ENCODE data around the gene SORL1.
A peak's percentile ranks its signal among the peaks of the same experiment; 100 is the strongest.

The SORL1 gene

DNA sequence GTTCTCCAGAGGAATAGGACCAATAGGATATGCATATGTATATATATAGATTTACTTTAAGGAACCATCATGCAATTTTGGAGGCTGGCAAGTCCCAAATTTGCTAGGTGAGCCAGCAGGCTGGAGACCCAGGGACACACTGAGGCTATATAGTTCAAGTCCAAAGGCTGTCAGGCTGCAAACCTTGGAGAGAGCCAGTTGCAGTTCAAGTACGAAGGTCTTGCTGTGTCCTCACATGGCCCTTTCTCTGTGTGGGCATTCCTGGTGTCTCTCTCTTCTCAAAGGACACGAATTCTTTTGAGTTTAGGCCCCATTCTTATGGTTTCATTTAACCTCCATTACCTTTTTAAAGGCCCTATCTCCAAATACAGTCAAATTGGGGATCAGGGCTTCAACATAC is 135.1 kb downstream of the SORL1 start:
- DNase-seq (ENCODE audit: low read depth, low spot score), result no peak
- no peak overlapping the region for H3K27ac ChIP-seq (ENCODE audit: low read length)
- H3K36me3 ChIP-seq (ENCODE audit: control insufficient read depth, insufficient read depth, low read length), result peaks cover 23% of the 10 kb centered on the region; the same call in 1 of the 2 replicates
- no peaks in the 10 kb centered on the region for H3K4me1 ChIP-seq (ENCODE audit: control insufficient read depth, insufficient read depth, low read length)
- no CpG with 5 or more reads among the region's 2 CpGs for WGBS (ENCODE audit: insufficient coverage, insufficient read length)
- H3K27me3 ChIP-seq (ENCODE audit: control insufficient read depth, insufficient read depth, low read length), result no peaks in the 10 kb centered on the region
- no peaks in the 10 kb centered on the region for H3K9me3 ChIP-seq (ENCODE audit: control insufficient read depth, insufficient read depth, low read length)
- H3K4me3 ChIP-seq (ENCODE audit: low read length), result no peak overlapping the region

DNA sequence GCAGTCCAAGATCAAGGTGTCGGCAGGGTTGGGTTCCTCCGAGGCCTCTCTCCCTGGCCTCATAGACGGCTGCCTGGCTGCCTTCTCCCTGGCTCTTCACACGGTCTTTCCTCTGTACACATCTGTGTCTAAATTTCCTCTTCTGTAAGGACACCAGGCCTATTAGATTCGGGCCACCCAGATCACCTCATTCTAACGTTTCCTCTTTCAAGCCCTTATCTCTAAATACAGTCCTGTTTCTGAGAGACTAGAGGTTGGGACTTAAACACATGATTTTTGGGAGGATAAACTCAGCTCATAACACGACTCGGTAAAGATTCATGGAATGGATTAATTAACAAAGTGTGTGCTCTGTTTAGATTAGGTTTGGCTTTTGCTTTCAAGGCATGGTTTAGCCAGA is 136.6 kb downstream of the SORL1 start:
- Histone ChIP-seq H3K27ac (ENCODE audit: low read length) (no peak overlapping the region), H3K4me3 (ENCODE audit: low read length) (no peak overlapping the region), H3K27me3 (ENCODE audit: control insufficient read depth, insufficient read depth, low read length) (no peaks in the 10 kb centered on the region), H3K4me1 (ENCODE audit: control insufficient read depth, insufficient read depth, low read length) (no peaks in the 10 kb centered on the region), H3K9me3 (ENCODE audit: control insufficient read depth, insufficient read depth, low read length) (no peaks in the 10 kb centered on the region), H3K36me3 (ENCODE audit: control insufficient read depth, insufficient read depth, low read length) (peaks cover 21% of the 10 kb centered on the region; the same call in 1 of the 2 replicates)
- no CpG with 5 or more reads among the region's 8 CpGs for WGBS (ENCODE audit: insufficient coverage, insufficient read length)
- DNase-seq (ENCODE audit: low read depth, low spot score), result no peak

DNA sequence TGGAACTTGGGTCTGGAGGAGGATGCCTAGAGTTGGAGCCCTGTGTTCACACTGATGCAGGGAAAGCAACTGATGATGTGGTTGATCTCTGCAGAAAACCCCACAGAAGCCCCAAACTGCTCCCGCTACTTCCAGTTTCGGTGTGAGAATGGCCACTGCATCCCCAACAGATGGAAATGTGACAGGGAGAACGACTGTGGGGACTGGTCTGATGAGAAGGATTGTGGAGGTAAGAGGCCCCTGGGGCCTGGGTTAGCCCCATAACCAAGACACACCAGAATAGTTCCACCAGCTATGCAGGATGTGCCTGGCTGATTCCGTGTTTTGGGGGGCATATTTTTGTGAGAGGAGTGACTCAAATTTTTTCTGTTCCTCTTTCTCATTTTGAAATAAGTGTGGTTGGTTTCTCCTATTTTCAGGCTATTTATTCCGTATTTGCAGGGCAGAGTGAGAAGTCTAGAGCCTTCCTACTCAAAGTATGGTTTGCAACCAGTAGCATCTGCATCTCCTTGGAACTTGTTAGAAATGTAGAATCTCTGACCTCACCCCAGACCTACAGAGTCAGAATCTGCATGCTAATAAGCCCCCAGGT is 137.9 kb downstream of the SORL1 start:
- no peaks in the 10 kb centered on the region for H3K9me3 ChIP-seq (ENCODE audit: control insufficient read depth, insufficient read depth, low read length)
- H3K27ac ChIP-seq (ENCODE audit: low read length), result no peak overlapping the region
- H3K4me1 ChIP-seq (ENCODE audit: control insufficient read depth, insufficient read depth, low read length), result no peaks in the 10 kb centered on the region
- H3K4me3 ChIP-seq (ENCODE audit: low read length), result no peak overlapping the region
- H3K27me3 ChIP-seq (ENCODE audit: control insufficient read depth, insufficient read depth, low read length), result no peaks in the 10 kb centered on the region
- H3K36me3 ChIP-seq (ENCODE audit: control insufficient read depth, insufficient read depth, low read length), result peaks cover 21% of the 10 kb centered on the region; the same call in 1 of the 2 replicates
- no CpG with 5 or more reads among the region's 5 CpGs for WGBS (ENCODE audit: insufficient coverage, insufficient read length)
- no peak for DNase-seq (ENCODE audit: low read depth, low spot score)

DNA sequence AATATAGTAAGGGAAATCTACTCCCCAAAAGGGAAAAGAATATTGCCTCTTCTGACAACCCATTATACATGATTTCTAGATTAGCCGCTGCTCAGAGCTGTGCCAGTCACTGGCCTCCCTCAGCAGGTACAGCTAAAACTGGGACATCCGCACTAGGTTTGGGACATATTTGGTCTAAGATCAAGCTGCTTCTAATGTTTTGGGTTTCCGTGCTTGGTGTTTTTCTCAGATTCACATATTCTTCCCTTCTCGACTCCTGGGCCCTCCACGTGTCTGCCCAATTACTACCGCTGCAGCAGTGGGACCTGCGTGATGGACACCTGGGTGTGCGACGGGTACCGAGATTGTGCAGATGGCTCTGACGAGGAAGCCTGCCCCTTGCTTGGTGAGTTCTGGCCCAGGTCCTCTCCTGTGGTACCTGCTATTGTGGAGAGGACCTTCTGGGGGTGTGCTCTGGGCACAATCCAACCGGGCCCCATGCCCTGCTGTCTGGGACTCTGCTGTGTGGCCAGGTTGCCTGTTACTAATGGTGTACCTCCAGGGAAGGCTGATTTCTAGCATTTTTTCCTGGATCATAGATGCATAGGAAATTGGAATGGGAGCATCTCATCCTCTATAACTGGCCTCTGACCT is 138.8 kb downstream of the SORL1 start:
- Histone ChIP-seq H3K36me3 (ENCODE audit: control insufficient read depth, insufficient read depth, low read length) (peaks cover 25% of the 10 kb centered on the region; the same call in 1 of the 2 replicates), H3K9me3 (ENCODE audit: control insufficient read depth, insufficient read depth, low read length) (no peaks in the 10 kb centered on the region), H3K27ac (ENCODE audit: low read length) (no peak overlapping the region), H3K27me3 (ENCODE audit: control insufficient read depth, insufficient read depth, low read length) (no peaks in the 10 kb centered on the region), H3K4me1 (ENCODE audit: control insufficient read depth, insufficient read depth, low read length) (no peaks in the 10 kb centered on the region), H3K4me3 (ENCODE audit: low read length) (no peak overlapping the region)
- WGBS (ENCODE audit: insufficient coverage, insufficient read length), result no CpG with 5 or more reads among the region's 12 CpGs
- DNase-seq (ENCODE audit: low read depth, low spot score), result no peak

DNA sequence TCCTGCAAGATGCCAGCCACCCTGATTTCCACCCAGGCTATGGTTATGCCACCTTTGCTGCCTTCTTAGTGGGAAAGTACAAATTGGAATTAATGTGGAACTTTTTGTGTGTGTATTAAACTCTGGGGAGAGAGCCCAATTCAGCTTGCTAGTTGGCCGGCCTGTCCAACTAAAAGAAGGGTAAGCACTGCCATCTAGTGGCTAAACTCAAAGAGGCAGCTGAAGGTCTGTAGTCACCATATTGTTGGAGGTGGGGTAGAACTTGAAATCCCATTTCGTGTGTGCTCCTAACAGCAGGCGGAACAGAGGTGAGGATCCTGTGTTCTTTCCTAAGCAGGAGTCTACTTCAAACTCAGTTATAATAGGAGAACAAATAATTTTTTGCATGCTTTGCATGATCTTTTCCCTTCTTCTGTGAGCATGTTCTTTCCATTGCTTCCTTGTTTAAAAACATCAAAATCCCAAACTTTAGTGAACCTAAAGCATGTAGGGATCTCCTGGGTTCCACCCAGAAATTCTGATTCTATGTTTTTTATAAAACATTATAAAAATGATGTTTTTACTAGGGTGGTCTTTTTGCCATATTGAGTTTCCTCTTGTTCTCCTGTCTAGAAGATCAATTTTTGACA is 139.4 kb downstream of the SORL1 start:
- H3K27me3 ChIP-seq (ENCODE audit: control insufficient read depth, insufficient read depth, low read length), result no peaks in the 10 kb centered on the region
- no peaks in the 10 kb centered on the region for H3K9me3 ChIP-seq (ENCODE audit: control insufficient read depth, insufficient read depth, low read length)
- WGBS (ENCODE audit: insufficient coverage, insufficient read length), result no CpG with 5 or more reads among the region's 3 CpGs
- peak; percentile 45 for DNase-seq (ENCODE audit: low read depth, low spot score)
- no peak overlapping the region for H3K4me3 ChIP-seq (ENCODE audit: low read length)
- no peaks in the 10 kb centered on the region for H3K4me1 ChIP-seq (ENCODE audit: control insufficient read depth, insufficient read depth, low read length)
- no peak overlapping the region for H3K27ac ChIP-seq (ENCODE audit: low read length)
- H3K36me3 ChIP-seq (ENCODE audit: control insufficient read depth, insufficient read depth, low read length), result peaks cover 28% of the 10 kb centered on the region; the same call in 1 of the 2 replicates

DNA sequence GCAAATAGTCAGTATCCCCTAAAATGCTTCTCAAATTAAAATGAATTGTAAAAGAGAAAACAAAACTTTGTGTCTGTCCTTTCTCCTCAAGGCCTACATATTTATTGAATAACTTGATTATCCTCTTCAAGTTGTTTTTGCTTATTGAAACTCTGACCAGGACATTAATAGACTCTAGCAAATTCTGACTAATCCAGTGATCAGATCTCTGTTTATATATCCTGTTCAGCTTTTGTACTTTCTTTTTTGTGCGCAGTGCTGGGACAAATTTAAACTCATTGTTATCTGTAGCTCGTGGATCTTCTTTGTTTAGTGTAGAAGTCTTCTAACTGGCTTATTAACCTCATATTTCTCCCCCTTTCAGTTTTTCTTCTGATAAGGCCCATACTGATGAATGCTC is 140.6 kb downstream of the SORL1 start:
- H3K4me1 ChIP-seq (ENCODE audit: control insufficient read depth, insufficient read depth, low read length), result no peaks in the 10 kb centered on the region
- no peak overlapping the region for H3K27ac ChIP-seq (ENCODE audit: low read length)
- WGBS (ENCODE audit: insufficient coverage, insufficient read length), result no CpG with 5 or more reads among the region's 2 CpGs
- H3K36me3 ChIP-seq (ENCODE audit: control insufficient read depth, insufficient read depth, low read length), result peaks cover 28% of the 10 kb centered on the region; the same call in 1 of the 2 replicates
- H3K9me3 ChIP-seq (ENCODE audit: control insufficient read depth, insufficient read depth, low read length), result no peaks in the 10 kb centered on the region
- DNase-seq (ENCODE audit: low read depth, low spot score), result no peak
- H3K4me3 ChIP-seq (ENCODE audit: low read length), result no peak overlapping the region
- no peaks in the 10 kb centered on the region for H3K27me3 ChIP-seq (ENCODE audit: control insufficient read depth, insufficient read depth, low read length)

DNA sequence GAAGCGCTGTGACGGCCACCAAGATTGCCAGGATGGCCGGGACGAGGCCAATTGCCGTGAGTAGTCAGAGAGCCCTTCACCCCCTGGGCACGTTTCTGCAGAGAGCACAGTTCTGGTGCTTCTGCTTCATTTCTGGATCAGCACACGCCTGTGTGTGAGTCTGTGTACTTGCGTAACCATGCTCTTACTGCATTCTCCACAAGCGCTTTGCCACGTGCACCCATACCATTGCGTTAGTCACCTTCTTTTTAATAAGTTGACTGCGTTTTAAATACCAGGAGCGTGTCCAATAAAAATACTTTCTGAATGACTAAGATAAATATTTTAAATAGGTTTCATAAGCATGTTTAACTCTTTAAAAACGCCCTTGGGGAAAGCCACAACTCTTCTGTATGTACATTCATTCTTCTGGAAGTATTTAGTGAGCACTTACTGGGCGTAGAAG is 143.6 kb downstream of the SORL1 start:
- H3K9me3 ChIP-seq (ENCODE audit: control insufficient read depth, insufficient read depth, low read length), result no peaks in the 10 kb centered on the region
- peaks cover 16% of the 10 kb centered on the region; the same call in 1 of the 2 replicates for H3K36me3 ChIP-seq (ENCODE audit: control insufficient read depth, insufficient read depth, low read length)
- no peaks in the 10 kb centered on the region for H3K4me1 ChIP-seq (ENCODE audit: control insufficient read depth, insufficient read depth, low read length)
- H3K27ac ChIP-seq (ENCODE audit: low read length), result no peak overlapping the region
- WGBS (ENCODE audit: insufficient coverage, insufficient read length), result no CpG with 5 or more reads among the region's 15 CpGs
- H3K27me3 ChIP-seq (ENCODE audit: control insufficient read depth, insufficient read depth, low read length), result no peaks in the 10 kb centered on the region
- DNase-seq (ENCODE audit: low read depth, low spot score), result no peak
- H3K4me3 ChIP-seq (ENCODE audit: low read length), result no peak overlapping the region

DNA sequence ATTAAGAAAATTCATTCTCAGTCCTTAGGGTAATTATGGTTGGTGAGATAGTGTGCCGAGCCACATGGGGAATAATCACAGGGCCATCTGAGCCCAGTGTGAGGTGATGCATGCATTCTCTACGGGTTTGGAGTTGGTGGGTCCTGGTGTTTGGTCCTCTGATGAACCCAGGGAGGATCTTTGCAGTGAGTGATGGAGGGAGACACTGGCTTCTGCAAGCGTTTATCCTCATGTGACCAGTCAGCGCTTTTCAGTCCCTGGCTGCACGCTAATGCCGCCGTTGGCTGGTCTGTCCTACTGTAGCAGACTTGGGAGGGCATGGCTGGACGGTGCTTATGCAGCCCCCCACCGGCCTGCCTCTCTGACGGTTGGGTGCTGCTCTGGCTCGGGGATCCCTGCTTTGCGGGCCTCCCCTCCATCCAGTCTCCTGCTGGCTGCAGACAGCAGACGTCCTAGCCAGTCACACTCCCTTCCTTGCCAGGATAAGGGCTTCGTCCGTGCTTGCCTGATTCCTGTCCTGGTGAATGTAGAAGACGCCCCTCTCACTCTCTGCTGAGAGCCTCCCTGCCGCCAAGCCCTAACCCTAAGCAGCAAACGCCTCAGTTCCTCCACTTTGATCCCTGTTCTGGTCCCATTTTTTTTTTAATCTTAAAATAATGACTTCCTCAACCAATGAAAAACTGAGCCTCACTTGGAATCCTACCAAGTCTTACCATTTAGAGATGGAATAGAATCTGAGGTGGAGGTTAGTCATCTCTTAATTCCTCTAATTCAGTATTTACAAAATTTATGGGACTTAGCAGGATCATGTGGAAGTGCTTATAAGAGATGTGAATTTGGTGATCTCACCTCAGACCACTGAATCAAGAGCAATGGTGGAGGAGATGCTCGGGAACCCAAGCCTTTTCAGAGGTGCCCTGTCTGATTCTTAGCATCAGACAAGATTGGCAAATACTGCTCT is 144.4 kb downstream of the SORL1 start:
- Histone ChIP-seq H3K27ac (ENCODE audit: low read length) (no peak overlapping the region), H3K4me1 (ENCODE audit: control insufficient read depth, insufficient read depth, low read length) (no peaks in the 10 kb centered on the region), H3K27me3 (ENCODE audit: control insufficient read depth, insufficient read depth, low read length) (no peaks in the 10 kb centered on the region), H3K9me3 (ENCODE audit: control insufficient read depth, insufficient read depth, low read length) (no peaks in the 10 kb centered on the region), H3K36me3 (ENCODE audit: control insufficient read depth, insufficient read depth, low read length) (peaks cover 11% of the 10 kb centered on the region; the same call in 1 of the 2 replicates), H3K4me3 (ENCODE audit: low read length) (no peak overlapping the region)
- no peak for DNase-seq (ENCODE audit: low read depth, low spot score)
- no CpG with 5 or more reads among the region's 19 CpGs for WGBS (ENCODE audit: insufficient coverage, insufficient read length)

DNA sequence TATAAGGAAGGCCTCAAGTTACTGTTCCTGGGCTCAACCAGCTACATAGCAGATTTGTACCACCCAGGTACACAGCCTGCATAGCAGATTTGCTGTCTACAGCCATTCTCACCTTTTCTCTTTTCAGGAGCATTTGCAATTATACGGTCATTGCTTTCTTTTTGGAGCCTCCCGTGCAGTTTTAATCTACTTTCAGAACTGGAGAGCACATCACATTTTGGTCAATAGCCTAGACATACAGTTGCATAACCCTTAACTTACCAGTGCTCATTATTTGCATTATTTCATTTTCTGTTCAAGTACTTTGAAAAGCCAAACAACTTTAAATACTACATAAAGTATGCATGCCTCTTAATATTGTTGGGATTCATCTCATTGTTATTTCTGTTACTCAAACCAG is 151.2 kb downstream of the SORL1 start:
- peaks cover 10% of the 10 kb centered on the region; the same call in 1 of the 2 replicates for H3K36me3 ChIP-seq (ENCODE audit: control insufficient read depth, insufficient read depth, low read length)
- no CpG with 5 or more reads among the region's 2 CpGs for WGBS (ENCODE audit: insufficient coverage, insufficient read length)

DNA sequence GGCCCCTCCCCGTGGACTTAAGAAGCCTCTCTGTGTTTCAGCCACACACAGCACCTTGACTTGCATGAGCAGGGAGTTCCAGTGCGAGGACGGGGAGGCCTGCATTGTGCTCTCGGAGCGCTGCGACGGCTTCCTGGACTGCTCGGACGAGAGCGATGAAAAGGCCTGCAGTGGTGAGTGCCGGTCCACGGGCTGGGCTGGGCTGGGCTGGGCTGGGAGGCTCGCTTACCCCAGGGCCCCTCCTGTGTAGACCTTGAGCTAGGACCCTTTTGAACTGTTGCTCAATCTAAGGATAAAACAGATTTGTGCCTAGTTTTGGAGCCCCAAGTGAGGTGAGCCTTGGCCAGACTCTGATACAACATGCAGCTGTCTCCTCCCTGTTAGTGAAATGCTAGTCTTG is 152.0 kb downstream of the SORL1 start:
- no peaks in the 10 kb centered on the region for H3K27me3 ChIP-seq (ENCODE audit: control insufficient read depth, insufficient read depth, low read length)
- WGBS (ENCODE audit: insufficient coverage, insufficient read length), result no CpG with 5 or more reads among the region's 13 CpGs
- peaks cover 10% of the 10 kb centered on the region; the same call in 1 of the 2 replicates for H3K36me3 ChIP-seq (ENCODE audit: control insufficient read depth, insufficient read depth, low read length)
- no peaks in the 10 kb centered on the region for H3K4me1 ChIP-seq (ENCODE audit: control insufficient read depth, insufficient read depth, low read length)
- no peak overlapping the region for H3K27ac ChIP-seq (ENCODE audit: low read length)
- DNase-seq (ENCODE audit: low read depth, low spot score), result no peak
- no peak overlapping the region for H3K4me3 ChIP-seq (ENCODE audit: low read length)
- H3K9me3 ChIP-seq (ENCODE audit: control insufficient read depth, insufficient read depth, low read length), result no peaks in the 10 kb centered on the region

More for the DNA sequence above, 151.2 kb downstream of the SORL1 start:
- no peaks in the 10 kb centered on the region for H3K9me3 ChIP-seq (ENCODE audit: control insufficient read depth, insufficient read depth, low read length)
- H3K27ac ChIP-seq (ENCODE audit: low read length), result no peak overlapping the region
- no peaks in the 10 kb centered on the region for H3K27me3 ChIP-seq (ENCODE audit: control insufficient read depth, insufficient read depth, low read length)
- DNase-seq (ENCODE audit: low read depth, low spot score), result no peak
- H3K4me1 ChIP-seq (ENCODE audit: control insufficient read depth, insufficient read depth, low read length), result no peaks in the 10 kb centered on the region
- H3K4me3 ChIP-seq (ENCODE audit: low read length), result no peak overlapping the region

Data from iPS DF 6.9 (cell line).